ENCODE results near the gene TPD52L2. TPM values are rescaled to one million over a fixed set of nuclear protein-coding genes. Genes with fewer than 3 reads are reported as not detected.

The TPD52L2 gene
- total RNA-seq, 4 donors from 2014 or later: 57.7 to 92.4 (median 59.8) TPM

DNA sequence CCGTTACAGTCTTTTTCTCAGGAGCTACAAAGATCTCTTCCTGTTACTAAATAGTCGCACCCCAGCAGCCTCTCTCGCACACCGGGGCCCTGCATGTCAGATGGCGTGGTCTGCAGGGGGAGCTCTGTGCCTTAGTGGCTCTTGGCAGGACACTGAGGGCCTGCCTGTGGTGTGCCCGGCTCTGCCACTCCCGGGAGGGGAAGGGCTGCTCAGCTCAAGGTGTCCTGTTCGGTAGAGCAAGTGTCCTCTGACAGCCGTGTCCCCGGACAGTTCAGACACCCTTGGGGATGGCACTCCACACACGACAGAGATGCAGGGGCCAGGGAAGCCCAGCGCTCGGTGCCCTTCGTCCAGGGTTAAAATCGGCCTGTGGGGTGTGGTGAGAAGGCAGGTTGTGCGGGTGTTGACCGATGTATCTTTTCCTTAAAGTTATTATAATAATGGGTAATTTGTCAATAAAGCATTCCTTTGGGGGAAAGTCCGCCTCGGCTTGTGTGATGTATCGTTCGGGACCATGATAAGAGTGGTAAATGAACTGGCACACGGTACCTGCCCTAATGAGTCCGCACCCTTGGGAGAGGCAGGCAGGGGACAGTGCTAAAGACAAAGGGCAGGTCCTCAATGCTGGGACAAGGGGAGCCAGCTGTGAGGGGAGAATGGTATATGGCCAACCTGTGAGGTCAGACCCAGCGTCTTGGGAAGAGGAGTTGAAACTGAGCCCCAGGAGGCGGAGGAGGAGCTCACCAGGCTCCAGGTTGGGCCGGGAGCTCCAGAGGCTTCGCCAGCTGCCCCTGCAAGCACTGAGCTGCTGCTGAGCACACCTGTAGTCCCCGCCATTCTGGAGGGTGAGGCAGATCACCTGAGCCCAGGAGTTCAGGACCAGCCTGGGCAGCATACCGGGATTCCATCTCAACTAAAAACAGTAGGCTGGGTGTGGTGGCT lies 26.3 kb downstream of the TPD52L2 start:
- peaks cover 11 to 13% of the 10 kb centered on the region in 2 donors for H3K4me1 ChIP-seq
- no peak overlapping the region for H3K27ac ChIP-seq
- H3K27me3 ChIP-seq: no peaks in the 10 kb centered on the region
- peaks cover 0 to 36% of the 10 kb centered on the region in 2 donors for H3K36me3 ChIP-seq
- H3K4me3 ChIP-seq: no peak overlapping the region
- TF ChIP-seq, protein P1, sequence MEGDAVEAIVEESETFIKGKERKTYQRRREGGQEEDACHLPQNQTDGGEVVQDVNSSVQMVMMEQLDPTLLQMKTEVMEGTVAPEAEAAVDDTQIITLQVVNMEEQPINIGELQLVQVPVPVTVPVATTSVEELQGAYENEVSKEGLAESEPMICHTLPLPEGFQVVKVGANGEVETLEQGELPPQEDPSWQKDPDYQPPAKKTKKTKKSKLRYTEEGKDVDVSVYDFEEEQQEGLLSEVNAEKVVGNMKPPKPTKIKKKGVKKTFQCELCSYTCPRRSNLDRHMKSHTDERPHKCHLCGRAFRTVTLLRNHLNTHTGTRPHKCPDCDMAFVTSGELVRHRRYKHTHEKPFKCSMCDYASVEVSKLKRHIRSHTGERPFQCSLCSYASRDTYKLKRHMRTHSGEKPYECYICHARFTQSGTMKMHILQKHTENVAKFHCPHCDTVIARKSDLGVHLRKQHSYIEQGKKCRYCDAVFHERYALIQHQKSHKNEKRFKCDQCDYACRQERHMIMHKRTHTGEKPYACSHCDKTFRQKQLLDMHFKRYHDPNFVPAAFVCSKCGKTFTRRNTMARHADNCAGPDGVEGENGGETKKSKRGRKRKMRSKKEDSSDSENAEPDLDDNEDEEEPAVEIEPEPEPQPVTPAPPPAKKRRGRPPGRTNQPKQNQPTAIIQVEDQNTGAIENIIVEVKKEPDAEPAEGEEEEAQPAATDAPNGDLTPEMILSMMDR (IDR thresholded peaks at IDR 0.05 in 4 of 5, conservative IDR thresholded peaks at IDR 0.05 in 1 of 5): no peak
- TF ChIP-seq POLR2A (IDR thresholded peaks at IDR 0.05): no peak
- DNase-seq (no peak), ATAC-seq (no peak)
- in situ Hi-C loops (cut with MboI; ENCODE audit: low sequenced_read_pairs in 4 of 4) (no loop called here), intact Hi-C loops (cut with DNase I; ENCODE audit: low total_unique reads) (no loop called here)
- H3K9me3 ChIP-seq: no peaks in the 10 kb centered on the region

DNA sequence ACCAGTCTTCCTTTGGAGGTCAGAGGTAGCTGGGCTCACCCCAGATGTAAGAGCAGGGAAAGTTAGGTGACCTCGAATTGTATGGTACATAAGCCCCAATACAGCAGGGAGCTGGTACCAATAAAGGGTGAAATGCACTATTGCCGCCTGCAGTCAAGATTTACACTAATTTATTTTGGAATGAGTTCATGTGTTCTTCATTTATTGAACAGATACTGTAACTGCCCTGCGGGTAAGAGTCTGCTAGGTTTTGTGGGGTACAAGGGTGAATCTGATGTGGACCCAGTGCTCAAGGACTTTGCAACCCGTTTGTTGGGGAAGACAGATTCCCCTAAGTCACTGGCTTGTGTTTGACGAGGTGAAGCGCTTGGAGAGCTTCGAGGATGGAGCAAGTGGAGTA lies 27.3 kb downstream of the TPD52L2 start:
- intact Hi-C loops (cut with DNase I; ENCODE audit: low total_unique reads) (no loop called here), in situ Hi-C loops (cut with MboI; ENCODE audit: low sequenced_read_pairs in 4 of 4) (no loop called here)
- Histone ChIP-seq H3K4me1 (peaks cover 21 to 22% of the 10 kb centered on the region in 2 donors), H3K9me3 (no peaks in the 10 kb centered on the region), H3K36me3 (peaks cover 0 to 31% of the 10 kb centered on the region in 2 donors), H3K4me3 (no peak overlapping the region), H3K27ac (no peak overlapping the region), H3K27me3 (no peaks in the 10 kb centered on the region)
- ATAC-seq: no peak
- no peak for DNase-seq
- no peak for TF ChIP-seq POLR2A (IDR thresholded peaks at IDR 0.05)
- TF ChIP-seq, protein P1 (IDR thresholded peaks at IDR 0.05 in 4 of 5, conservative IDR thresholded peaks at IDR 0.05 in 1 of 5): no peak

DNA sequence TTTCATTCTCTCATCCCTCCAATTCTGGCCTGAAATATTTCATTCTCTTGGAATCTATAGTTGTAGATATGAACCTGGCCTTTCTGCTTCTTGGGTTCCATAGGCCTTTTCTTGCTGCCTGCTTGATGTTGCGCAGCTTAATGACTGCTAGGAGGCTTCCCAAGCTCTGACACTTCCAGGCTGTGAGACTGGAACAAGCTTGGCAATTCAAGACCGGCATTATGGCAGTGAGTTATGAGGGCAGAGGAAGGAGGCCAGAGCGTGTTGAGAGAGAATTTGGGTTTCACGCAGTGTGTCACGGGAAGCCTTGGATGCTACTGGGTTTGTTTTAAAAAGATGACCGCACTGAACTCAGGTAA lies 28.9 kb downstream of the TPD52L2 start:
- H3K4me1 ChIP-seq: peaks cover 21 to 23% of the 10 kb centered on the region in 2 donors
- in situ Hi-C loops (cut with MboI; ENCODE audit: low sequenced_read_pairs in 4 of 4): no loop called here

DNA sequence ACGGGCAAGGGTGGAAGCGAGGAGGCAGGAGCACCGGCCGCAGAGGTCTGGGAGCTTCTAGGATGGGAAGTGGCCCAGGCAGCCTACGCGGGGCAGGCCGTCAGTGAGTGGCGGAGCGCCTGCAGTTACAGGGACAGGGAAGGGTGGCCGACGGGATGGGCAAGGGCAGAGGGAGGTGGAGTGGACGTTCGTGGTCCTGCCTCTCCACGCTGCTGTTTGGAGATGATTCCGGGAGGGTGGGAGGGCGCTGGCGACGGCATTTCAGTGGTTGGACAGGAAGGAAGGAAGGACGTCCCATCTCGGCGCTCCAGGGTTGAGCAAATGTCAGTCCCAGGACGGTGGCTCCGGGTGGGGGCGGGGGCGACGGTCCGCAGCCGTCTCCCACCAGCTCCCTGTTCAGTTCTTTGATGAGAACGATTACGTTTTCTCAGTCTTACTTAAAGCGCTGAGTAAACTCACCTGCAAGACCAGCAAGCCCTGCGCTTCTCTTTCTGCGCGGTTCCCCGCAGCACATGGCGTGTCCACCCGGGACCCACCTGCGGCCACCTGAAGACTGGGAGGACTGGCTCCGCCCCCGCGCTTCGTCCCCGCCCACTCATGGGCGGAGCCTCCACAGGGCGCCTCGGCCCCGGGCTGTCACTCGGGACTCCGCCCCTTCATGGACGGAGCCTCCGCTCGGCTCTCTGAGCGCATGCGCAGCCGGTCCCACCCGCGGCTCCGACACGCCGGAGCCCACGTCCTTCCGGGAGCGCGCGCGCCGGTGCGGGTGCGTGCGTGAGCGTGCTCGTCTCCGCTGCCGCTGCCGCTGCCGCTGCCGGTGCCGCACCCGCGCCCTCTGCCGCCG lies 29.5 kb downstream of the TPD52L2 start, which contains the start of gene DNAJC5:
TSS of gene DNAJC5 (plus strand) at position 769 of the 844 bp plus-strand sequence. CDS start 33,220 bp downstream, outside the sequence.
- peak; percentile 91 to 94 for DNase-seq
- Histone ChIP-seq H3K4me3 (peak within 1 kb of the TSS; percentile 63 to 66 (median 65)), H3K4me1 (peaks cover 21 to 23% of the 10 kb centered on the region in 2 donors), H3K27ac (peak within 1 kb of the TSS; percentile 58 to 86 (median 78)), H3K9me3 (no peaks in the 10 kb centered on the region), H3K27me3 (no peaks in the 10 kb centered on the region), H3K36me3 (peaks cover 0 to 17% of the 10 kb centered on the region in 2 donors)
- in situ Hi-C loops (cut with MboI; ENCODE audit: low sequenced_read_pairs in 4 of 4): no loop called here
- TF ChIP-seq, protein P1 (IDR thresholded peaks at IDR 0.05 in 4 of 5, conservative IDR thresholded peaks at IDR 0.05 in 1 of 5): no peak
- peak; percentile 76 to 82 for TF ChIP-seq POLR2A (IDR thresholded peaks at IDR 0.05)
- intact Hi-C loops (cut with DNase I; ENCODE audit: low total_unique reads): loop anchor here (1.0 to 2.0 kb wide), 3 partner anchors 29 to 155 kb away; partner anchors contain the start of genes SLC2A4RG, TPD52L2 and ZBTB46
- ATAC-seq: peak; percentile 90 to 92

More for the DNA sequence above, 28.9 kb downstream of the TPD52L2 start:
- no peak for ATAC-seq
- no peaks in the 10 kb centered on the region for H3K27me3 ChIP-seq
- H3K9me3 ChIP-seq: no peaks in the 10 kb centered on the region
- no peak for DNase-seq
- H3K36me3 ChIP-seq: peaks cover 0 to 21% of the 10 kb centered on the region in 2 donors
- TF ChIP-seq POLR2A (IDR thresholded peaks at IDR 0.05): no peak
- TF ChIP-seq, protein P1 (IDR thresholded peaks at IDR 0.05 in 4 of 5, conservative IDR thresholded peaks at IDR 0.05 in 1 of 5): no peak
- peak overlapping the region; percentile 55 to 83 (median 74) for H3K27ac ChIP-seq
- intact Hi-C loops (cut with DNase I; ENCODE audit: low total_unique reads): loop anchor here (1.0 to 2.0 kb wide), 2 partner anchors 29 to 63 kb away; partner anchors contain the start of genes TPD52L2 and ZBTB46
- H3K4me3 ChIP-seq: peak overlapping the region; percentile 50 to 66 (median 60)

All from gastrocnemius medialis (tissue), 4 donors.